NCI-H1694 treated with DMSO at 0.1 percent for 48 hours (cell line): ENCODE data around the gene ATP2A2.
"Not testable (repeated sequence)": the region's sequence is repeated elsewhere in the genome, so short reads cannot be mapped to it uniquely, and the experiment has no call there.

Experiments used
- DNase-seq: peaks from one replicate; lab custom pipeline; 2025; lab: John Stamatoyannopoulos, UW

ATP2A2 gene

DNA sequence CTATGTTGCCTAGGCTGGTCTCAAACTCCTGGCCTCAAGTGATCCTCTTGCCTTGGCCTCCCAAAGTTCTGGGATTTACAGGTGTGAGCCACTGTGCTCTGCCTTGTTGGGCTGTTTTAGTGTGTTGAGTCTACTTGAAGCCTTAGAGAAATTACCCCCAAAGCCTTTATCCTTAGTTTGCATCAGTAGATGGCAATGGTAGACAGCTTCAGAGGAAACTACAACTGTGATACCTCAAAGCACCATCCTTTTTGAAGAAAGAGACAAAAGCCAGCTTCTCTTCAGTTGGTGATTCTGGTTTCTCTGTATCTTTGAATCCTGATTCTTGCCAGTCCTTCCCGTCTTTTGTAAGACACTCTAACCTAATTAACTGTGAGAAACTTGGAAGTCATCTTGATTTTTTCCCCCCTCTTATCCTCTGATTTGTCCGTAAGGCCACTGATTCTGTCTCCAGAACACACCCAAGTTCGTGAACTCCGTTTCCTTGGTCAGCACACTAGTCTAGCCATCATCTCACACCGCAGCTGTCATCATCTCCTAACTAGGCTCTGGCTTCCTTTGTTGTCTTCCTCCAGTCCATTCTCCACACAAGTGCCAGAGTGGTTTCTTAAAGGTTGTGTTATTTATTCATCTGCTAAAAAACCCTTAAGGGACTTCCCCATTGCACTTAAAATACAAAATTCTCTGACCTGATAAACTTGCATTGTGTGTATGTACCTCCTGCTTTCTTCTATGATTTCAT lies 20.2 kb downstream of the ATP2A2 start:
- no peak for DNase-seq

DNA sequence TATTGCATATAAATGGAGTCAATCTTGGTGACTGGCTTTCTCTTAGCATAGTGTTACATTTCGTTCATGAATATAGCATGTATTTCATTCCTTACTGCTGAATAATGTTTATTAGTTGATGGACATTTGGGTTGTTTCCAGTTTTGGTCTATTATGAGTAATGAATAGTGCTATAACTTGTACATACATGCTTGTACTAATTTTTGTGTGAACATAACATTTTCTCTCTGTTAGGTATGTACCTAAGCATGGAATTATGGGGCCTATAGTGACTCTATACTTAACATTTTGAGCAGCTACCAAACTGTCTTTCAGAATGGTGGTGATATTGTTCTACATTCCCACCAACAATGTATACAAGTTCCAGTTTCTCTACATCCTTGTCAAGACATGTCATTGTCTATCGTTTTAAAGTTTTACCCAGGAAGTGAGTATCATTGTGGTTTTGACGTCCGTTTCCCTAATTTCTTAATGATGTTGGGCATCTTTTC lies 23.1 kb downstream of the ATP2A2 start:
- no peak for DNase-seq

DNA sequence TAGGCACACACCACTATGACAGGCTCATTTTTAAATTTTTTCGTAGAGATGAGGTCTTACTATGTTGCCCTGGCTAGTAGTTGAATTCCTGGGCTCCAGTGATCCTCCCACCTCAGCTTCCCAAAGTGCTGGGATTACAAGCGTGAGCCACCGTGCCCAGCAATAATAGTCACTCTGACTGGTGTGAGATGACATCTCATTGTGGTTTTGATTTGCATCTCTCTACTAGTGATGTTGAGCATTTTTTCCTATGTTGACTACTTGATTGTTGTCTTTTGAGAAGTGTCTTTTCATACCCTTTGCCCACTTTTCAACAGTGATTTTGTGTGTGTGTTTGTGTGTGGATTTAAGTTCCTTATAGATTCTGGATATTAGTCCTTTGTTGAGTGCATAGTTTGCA lies 26.3 kb downstream of the ATP2A2 start:
- DNase-seq = no peak

DNA sequence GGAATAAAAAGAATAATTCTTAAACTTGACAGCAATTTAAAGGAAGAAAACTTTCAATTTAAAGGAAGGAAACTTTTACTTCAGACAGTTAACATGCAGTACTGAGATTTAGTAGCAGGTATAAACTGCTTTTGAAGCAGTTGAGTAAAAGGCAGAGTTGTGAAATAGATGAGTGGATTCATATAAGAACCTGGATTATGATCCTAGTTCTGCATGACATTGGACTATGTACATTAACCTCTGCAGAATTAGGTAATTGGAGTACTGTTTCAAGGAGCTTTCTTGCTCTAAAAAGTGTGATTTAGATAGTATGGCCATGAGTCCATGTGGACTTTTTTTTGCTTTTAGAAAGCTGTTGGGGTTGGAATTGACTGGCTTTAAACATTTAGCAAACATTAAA lies 29.7 kb downstream of the ATP2A2 start:
- DNase-seq = no peak

DNA sequence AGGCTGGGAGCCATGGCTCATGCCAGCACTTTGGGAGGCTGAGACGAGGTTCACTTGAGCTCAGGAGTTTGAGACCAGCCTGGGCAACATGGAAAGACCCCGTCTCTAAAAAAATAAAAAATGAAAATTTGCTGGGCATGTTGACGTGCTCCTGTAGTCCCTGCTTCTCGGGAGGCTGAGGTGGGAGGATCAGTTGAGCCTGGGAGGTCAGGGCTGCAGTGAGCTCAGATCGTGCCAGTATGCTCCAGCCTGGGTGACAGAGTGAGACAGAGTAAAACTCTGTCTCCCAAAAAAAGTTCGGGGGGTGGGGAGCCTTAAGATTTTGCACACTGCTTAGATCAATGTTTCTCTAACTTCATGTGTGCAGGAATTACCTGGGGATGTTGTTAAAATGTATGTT lies 30.9 kb downstream of the ATP2A2 start:
- DNase-seq = no peak

DNA sequence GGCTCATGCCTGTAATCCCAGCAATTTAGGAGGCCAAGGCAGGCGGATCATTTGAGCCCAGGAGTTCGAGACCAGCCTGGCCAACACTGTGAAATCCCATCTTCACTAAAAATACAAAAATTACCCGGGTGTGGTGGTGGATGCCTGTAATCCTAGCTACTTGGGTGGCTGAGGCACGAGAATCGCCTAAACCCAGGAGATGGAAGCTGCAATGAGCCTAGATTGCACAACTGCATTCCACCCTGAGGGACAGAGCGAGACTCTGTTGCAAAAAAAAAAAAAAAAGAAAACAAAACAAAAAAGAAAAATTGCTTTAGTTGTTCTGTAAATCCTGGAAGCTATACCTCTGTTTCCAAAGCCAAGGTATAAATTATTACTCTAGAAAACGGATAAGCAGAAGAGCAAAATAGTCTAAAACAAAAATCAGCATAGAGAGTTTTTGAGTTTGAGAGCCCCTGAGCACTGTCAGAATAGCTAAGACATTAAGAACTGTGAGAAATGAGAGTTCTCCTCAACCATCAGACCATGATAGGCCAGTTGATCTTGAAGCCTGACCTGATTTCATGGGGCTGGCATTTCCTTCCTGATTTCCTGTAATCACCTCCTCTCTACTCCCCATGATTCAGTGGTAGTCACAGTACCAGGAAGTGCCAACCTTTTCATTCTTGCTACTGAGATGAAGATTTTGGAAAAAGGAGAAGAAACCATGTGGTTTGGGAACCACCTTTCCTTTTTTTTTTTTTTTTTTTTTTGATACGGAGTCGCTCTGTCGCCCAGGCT lies 31.7 kb downstream of the ATP2A2 start:
- no peak for DNase-seq

DNA sequence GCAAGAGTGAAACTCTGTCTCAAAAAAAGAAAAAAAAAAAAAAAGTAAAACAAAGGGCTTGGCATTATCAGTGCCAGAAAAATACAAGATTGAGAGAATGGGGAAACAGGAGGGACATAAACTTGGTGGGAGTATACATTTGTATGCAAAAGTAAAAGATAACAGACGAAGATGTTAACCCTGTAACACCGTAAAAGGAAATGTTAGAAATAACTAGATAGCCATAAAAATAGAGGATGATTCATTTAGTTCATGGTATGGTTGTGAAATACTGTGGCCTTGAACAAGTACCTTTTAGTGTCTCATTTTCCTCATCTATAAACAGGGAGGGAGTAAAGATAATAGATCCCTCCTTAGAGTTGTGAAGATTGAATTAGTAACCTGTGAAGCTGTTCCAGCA lies 33.3 kb downstream of the ATP2A2 start:
- DNase-seq = no peak

DNA sequence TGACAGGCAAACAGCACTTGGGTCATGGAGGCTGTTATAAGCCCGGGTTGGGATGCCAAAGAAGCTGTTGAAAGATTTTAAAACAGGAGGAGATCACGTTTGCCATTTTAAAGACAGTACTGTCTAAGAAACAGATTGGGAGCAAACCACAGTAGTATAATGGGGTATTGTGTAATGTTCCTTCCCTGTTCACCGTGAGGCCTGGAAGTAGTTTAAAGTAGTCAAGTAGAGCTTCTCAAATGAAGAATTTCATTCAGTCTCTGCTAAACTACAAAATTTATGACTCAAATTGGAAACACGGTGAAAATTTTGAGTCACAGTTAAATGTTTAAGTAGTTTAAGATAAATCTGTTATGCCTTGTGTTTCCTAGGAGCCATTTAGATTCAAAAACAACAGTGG lies 35.8 kb downstream of the ATP2A2 start:
- DNase-seq = no peak

DNA sequence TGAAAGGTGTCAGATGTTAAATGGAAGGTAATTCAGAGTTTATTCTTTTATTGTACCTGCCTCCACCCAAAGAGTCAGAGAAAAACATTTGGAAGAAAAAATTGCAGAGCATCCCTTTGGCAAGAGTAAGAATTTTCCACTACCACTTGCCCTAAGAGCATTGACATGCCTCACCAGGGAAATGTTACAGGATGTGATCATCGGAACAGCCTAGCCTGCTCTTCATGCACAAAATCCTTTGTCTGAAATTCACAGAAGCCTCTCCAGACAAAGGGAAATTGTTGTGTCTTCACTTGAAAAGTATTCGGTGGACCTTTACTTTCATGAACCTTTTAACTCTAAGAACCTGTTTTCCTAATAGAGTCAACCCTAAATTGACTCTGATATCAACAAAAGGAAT lies 36.9 kb downstream of the ATP2A2 start:
- no peak for DNase-seq

DNA sequence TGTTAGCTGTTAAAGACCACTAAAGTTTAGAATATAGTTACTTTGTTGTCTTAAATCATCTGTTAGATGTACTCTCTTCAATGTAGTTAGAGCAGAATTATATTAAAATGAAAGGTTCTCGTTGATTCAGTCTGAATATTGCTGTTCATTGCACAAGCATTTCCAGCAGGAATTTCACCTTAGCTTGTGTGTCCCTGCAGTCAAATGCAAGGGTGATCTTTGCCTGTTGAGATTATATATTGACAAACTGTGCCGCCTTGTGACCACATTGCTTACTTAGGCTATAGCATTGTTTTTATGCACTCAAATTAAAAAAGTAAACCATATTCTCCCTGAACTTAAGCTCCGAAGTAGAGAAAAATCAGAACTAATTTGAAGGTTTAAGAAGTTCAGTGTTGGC lies 39.5 kb downstream of the ATP2A2 start:
- DNase-seq = no peak

DNA sequence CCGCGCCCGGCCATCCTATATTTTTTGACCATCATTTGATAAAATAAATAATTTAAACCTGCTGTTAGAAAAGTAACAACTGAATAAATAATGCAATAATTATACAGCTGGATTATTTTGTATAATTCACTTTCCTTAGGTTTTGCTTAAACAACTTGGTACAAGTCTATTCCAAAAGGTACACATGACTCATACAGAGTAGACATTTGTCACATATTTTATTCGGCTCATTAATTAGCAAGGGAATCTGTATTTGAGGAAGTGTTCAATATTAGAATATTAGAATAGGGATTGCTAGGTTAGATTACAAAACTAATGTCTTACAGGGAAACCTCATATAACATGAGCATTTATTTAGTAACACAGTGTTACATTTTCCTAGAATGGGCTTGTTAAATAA lies 48.7 kb downstream of the ATP2A2 start:
- no peak for DNase-seq

DNA sequence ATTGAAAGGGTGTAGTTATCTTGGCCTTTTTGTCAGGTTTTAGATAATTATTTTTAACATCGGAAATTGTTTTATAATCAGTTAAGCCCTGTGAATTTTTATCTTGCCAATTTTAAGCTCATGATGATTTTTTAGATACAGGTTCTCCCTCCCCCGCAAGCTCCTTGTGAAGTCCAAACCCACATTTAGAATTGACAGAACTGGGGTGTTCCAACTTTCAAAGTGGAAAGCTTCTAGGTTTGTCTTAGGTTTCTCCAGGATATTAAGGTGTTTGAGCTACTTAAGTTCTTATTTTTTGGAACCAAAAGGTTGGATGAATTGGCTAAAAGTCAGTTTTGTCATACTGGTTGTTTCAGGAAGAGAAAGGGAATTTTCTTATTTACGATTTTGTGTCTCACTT lies 49.1 kb downstream of the ATP2A2 start:
- no peak for DNase-seq

DNA sequence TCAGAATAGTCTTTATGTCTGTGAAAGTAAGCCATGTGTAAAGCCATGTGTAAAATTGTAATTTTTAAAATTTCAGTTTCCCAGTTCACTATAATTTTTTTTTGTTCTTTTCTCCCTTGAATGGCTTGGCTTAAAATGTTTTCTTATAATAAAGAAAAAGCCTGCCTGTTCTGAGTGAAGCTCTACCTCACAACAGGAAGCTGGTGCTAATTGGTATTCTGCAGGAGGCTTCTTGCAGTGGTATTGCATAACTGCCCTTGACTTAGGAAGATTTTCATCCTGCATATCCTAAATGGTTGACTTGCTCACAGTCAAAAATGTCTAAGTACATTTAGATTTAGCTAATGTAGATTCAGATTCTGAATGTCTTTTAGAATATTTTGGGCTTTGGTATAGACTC lies 49.5 kb downstream of the ATP2A2 start:
- DNase-seq = no peak

DNA sequence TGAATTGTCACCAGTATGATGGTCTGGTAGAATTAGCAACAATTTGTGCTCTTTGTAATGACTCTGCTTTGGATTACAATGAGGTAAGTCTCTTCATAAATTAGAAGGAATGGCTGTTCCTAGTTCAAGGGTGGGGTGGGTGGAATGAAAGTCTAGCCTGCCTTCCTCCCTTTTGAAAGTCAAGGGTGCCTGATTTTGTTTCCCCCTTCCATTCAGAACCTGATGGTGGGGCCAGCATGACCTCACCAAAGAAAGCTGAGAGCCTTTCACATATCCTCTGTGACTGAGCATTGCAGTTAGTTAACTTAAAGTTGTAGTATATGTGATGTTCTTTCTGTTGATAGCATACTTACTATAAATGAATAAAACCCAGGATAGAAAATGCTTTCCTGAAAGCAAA lies 52.2 kb downstream of the ATP2A2 start:
- no peak for DNase-seq

DNA sequence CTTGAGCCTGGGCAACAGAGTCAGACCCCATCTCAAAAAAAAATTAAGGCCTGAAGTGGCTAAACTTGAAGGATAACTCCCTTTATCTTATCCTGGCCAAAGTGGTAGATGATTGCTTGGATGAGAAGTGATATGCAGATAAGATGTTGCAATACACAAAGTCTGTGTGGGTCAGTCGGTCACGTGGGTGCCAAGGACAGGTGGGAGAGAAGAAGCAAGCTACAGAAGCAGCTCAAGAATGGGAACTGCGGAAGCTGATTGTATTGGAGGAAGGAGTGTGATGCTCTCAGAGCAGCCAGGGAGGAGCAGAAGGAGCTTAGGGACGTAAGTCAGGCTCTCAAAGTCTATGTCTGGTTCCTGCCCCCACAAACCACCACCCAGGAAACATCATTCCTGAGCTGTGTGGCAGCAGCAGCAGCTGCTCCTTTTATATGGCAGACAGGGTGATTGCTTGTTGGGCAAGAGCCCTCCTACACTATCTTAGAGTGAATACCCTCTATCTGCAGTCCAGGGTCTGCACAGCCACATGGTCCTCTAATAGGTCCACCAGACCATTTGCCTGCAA lies 54.5 kb downstream of the ATP2A2 start:
- no peak for DNase-seq

DNA sequence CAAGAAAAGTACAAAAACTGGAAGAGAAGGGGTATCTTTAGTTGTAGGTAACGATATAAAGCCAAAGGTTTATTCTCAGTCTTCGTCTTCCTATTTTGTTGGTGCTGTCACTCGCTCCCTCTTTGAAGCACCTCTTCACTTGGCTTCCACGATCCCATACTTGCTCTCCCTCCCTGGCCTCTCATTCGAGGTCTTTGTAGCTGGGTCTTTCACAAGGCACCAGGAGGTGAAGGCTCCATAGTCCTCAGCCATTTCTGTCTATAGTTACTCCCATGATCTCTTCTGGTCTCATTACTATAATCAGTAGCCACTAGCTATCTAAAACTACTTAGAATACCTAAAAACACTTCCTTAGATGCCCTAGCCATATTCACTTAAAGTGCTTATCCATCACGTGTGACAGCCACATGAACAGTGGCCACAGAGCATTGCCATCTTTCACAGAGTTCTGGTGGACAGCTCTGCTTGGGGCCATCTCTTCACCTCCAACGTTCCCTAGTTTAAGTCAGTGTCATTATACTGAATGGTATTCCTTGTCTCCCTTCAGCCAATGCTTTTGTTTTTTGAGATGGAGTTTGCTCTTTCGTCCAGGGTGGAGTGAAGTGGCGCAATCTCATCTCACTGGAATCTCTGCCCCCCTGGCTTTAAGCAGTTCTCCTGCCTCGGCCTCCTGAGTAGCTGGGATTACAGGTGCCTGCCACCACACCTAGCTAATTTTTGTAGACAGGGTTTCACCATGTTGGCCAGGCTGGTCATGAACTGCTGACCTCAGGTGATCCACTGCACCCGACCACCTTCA lies 57.1 kb downstream of the ATP2A2 start:
- DNase-seq = no peak

DNA sequence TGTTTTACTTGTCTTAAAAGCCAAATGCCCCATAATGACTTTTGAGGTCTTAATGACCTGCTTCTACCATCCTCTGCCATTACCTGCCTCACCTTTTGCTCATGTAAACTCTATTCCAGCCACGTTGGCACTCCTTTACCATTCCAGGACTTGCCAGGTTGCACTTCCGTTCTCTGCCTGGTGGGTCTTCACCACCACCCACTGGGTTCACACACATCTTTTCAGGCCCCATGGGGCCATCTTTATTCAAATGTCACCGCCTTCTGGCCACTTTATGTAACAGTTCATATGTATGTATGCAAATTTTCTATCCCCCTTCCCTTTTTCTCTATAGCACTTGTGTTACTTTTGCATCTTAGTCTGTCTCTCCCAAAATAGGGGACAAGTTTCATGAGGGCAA lies 57.7 kb downstream of the ATP2A2 start:
- peak; percentile 11 for DNase-seq

DNA sequence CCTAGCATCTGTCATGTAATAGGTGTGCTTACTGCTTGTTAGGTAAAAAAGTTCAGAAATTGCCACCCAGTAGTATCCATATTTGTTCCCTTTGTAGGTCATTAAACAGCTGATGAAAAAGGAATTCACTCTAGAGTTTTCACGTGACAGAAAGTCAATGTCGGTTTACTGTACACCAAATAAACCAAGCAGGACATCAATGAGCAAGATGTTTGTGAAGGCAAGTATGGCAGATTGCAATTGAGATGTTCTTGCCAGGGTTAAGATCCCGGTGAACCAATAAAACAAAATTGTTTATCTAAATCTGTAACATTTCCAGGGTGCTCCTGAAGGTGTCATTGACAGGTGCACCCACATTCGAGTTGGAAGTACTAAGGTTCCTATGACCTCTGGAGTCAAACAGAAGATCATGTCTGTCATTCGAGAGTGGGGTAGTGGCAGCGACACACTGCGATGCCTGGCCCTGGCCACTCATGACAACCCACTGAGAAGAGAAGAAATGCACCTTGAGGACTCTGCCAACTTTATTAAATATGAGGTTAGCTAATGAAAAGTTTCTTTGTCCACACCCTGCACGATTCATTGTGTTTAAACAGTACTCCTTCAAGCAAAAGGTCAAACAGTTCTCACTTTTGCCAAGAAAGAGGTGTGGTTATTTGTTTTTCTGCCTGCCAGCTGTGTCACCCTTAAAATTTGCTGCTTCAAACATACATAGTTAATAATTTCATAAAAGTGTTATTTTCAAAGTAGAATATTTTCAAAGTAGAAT lies 58.3 kb downstream of the ATP2A2 start:
- DNase-seq = no peak

DNA sequence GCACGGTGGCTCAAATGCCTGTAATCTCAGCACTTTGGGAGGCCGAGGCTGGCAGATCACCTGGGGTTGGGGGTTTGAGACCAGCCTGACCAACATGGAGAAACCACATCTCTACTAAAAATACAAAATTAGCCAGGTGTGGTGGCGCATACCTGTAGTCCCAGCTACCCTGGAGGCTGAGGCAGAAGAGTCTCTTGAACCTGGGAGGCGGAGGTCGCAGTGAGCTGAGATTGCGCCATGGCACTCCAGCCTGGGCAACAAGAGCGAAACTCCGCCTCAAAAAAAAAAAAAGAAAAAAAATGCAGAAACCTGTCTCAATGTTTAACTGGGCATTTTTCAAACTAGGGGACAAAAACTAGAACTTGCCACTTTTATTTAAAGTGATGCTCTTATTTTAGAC lies 59.2 kb downstream of the ATP2A2 start:
- DNase-seq = not testable (repeated sequence)

DNA sequence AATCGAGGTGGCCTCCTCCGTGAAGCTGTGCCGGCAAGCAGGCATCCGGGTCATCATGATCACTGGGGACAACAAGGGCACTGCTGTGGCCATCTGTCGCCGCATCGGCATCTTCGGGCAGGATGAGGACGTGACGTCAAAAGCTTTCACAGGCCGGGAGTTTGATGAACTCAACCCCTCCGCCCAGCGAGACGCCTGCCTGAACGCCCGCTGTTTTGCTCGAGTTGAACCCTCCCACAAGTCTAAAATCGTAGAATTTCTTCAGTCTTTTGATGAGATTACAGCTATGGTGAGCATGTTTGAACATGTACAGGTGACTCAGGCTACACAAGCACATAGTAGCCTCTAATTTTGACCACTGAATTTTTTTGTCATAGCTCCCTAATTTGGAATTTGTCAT lies 59.7 kb downstream of the ATP2A2 start:
- no peak for DNase-seq

DNA sequence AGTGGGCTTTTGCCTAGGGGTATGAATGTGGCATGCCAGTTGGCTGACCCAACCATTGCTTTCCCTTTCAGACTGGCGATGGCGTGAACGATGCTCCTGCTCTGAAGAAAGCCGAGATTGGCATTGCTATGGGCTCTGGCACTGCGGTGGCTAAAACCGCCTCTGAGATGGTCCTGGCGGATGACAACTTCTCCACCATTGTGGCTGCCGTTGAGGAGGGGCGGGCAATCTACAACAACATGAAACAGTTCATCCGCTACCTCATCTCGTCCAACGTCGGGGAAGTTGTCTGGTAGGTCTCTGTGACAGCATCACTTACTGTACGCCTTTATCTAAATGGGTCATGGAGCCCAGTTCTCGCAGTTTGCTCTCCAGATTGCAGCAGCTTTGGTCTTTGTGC lies 61.1 kb downstream of the ATP2A2 start:
- no peak for DNase-seq

DNA sequence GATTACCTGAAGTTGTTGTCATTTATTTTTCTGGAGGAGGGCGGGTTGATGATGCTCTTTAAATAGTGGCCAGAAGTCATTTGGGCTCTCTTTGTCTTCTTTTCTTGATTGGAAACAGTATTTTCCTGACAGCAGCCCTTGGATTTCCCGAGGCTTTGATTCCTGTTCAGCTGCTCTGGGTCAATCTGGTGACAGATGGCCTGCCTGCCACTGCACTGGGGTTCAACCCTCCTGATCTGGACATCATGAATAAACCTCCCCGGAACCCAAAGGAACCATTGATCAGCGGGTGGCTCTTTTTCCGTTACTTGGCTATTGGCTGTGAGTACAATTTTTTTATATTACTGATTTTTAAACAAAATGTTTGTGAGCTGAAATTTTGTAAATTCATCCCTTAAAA lies 62.1 kb downstream of the ATP2A2 start:
- no peak for DNase-seq
